ENCODE measurements around the gene IGFBP4. TPM values are rescaled to one million over a fixed set of nuclear protein-coding genes. Genes with fewer than 3 reads are reported as not detected.

IGFBP4 gene
- total RNA-seq, 1 donor from 2014 or later = 381 TPM

DNA sequence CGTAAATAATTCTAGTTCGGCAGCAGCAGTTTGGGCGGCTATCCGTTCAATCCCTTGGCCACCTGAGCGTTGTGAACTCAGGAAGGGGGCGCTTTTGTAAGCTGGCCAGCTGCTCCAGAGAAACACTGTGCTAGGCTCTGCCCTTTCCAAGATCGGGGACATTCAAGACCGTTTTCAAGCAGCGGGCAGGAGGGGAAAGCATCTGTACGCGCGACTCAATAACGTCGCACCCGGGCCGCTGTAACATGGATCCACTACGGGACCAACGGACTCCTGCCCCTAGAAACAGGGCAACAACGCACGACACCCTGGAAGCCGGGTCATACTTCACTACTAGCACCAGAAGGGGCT is 26.0 kb upstream of the IGFBP4 start:
- Histone ChIP-seq H3K9me3 (no peaks in the 10 kb centered on the region), H3K36me3 (no peaks in the 10 kb centered on the region), H3K27ac (no peak overlapping the region), H3K4me3 (peak overlapping the region; percentile 65), H3K27me3 (no peaks in the 10 kb centered on the region), H3K4me1 (peaks cover 21% of the 10 kb centered on the region)
- ATAC-seq (no peak), DNase-seq (no peak)
- intact Hi-C loops (cut with DNase I) = no loop called here
- TF ChIP-seq, protein P1, sequence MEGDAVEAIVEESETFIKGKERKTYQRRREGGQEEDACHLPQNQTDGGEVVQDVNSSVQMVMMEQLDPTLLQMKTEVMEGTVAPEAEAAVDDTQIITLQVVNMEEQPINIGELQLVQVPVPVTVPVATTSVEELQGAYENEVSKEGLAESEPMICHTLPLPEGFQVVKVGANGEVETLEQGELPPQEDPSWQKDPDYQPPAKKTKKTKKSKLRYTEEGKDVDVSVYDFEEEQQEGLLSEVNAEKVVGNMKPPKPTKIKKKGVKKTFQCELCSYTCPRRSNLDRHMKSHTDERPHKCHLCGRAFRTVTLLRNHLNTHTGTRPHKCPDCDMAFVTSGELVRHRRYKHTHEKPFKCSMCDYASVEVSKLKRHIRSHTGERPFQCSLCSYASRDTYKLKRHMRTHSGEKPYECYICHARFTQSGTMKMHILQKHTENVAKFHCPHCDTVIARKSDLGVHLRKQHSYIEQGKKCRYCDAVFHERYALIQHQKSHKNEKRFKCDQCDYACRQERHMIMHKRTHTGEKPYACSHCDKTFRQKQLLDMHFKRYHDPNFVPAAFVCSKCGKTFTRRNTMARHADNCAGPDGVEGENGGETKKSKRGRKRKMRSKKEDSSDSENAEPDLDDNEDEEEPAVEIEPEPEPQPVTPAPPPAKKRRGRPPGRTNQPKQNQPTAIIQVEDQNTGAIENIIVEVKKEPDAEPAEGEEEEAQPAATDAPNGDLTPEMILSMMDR (IDR thresholded peaks at IDR 0.05) = no peak

DNA sequence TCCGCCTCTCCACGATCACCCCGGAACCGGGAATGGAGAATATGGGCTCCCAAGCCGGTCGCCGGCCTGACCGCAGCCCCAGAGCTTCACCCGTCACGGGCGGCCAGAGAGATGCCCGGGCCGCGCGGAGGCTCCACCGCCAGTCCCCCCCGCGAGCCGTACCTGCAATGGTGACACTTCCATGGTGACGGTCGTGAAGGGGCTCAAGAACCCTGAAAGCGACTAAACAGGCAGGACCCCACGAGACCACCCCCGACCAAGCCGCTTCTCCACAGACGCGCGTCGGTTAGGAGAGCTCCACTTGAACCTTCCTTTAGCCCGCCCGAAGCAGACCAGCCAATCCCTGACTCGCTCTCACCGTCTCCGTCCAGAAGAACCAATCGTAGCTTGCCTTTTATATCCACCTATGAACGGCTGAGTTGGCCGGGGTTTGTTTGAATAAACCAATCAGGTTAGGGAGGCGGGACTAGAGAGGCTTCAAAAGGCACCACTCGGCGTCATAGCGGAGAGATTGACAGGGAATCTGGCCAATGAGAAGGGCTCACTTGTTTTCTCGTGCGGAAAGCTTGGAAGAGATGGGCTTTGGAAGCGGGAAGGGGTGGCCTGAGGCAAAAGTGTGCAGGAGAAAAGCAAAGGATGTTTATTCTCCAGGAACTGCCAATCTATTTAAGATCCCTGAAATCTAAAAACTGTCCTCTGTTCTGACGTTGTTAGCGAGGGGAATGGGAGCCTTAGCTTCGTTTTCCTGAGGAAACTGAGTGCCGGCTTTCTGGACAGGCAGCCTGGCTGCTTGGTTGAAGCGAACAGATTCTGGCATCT is 25.4 kb upstream of the IGFBP4 start, which contains the start of gene TOP2A:
TSS of gene TOP2A (minus strand) at position 288 of the 819 bp plus-strand sequence. CDS start at position 183, 105 bp downstream.
- Histone ChIP-seq H3K4me1 (peaks cover 21% of the 10 kb centered on the region), H3K27me3 (no peaks in the 10 kb centered on the region), H3K9me3 (no peaks in the 10 kb centered on the region), H3K36me3 (no peaks in the 10 kb centered on the region), H3K4me3 (peak within 1 kb of the TSS; percentile 65), H3K27ac (peak within 1 kb of the TSS; percentile 64)
- TF ChIP-seq, protein P1 (IDR thresholded peaks at IDR 0.05) = no peak
- intact Hi-C loops (cut with DNase I) = no loop called here
- ATAC-seq (peak; percentile 99), DNase-seq (peak; percentile 90)

DNA sequence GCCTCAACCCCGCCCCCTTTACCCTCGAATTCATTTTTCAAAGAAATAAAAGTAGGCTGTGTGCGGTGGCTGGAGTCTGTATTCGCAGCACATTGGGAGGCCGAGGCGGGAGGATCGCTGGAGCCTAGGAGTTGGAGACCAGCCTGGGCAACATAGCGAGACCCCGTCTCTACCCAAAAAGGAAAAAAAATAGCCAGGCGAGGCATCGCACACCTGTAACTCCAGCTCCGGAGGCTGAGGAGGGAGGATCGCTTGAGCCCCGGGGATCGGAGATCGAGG is 24.9 kb upstream of the IGFBP4 start:
- ATAC-seq (no peak), DNase-seq (no peak)
- no peaks in the 10 kb centered on the region for H3K36me3 ChIP-seq
- intact Hi-C loops (cut with DNase I) = no loop called here
- no peaks in the 10 kb centered on the region for H3K9me3 ChIP-seq
- peak overlapping the region; percentile 64 for H3K27ac ChIP-seq
- H3K4me3 ChIP-seq = peak overlapping the region; percentile 65
- TF ChIP-seq, protein P1 (IDR thresholded peaks at IDR 0.05) = no peak
- H3K27me3 ChIP-seq = no peaks in the 10 kb centered on the region
- peaks cover 21% of the 10 kb centered on the region for H3K4me1 ChIP-seq

DNA sequence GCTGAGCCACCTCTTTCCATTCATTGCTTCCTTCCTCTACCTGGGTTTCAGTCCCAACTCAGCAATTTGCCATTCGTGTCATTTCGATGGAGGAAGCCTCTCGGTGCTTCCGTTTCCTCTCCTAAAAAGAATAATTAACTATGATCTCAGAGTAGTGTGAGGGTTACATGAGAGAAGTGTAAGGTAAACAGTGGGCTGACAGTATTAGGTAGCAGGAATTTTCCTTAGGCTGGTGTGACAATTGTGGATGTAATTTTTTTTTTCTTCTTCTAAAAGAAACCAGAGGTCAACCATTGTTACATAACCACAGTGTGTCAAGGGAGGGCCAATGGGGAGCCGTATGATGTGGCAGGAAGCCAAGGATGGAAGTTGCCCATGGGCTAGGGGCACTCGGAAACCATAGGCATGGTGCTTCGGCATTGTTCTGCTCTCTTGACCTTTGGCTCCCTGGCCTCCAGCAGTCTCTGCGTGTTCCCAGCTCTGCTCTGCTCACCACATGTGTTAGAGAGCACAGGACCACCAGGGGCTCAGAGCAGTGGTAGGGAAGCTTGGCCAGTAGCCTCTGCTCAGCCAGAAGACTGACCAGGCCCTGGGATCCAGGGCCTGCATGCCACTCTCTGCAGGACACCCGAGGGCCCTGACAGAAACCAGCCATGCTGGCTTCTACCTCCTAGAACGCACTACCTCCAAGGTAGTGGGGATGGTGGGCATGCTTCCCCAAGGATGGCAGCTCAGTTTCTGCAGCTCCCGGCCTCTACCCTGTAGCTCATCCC is 23.5 kb upstream of the IGFBP4 start:
- no peaks in the 10 kb centered on the region for H3K9me3 ChIP-seq
- H3K27ac ChIP-seq = peak overlapping the region; percentile 4
- H3K4me3 ChIP-seq = no peak overlapping the region
- intact Hi-C loops (cut with DNase I) = no loop called here
- DNase-seq (no peak), ATAC-seq (no peak)
- H3K36me3 ChIP-seq = no peaks in the 10 kb centered on the region
- TF ChIP-seq, protein P1 (IDR thresholded peaks at IDR 0.05) = no peak
- H3K27me3 ChIP-seq = no peaks in the 10 kb centered on the region
- peaks cover 21% of the 10 kb centered on the region for H3K4me1 ChIP-seq

DNA sequence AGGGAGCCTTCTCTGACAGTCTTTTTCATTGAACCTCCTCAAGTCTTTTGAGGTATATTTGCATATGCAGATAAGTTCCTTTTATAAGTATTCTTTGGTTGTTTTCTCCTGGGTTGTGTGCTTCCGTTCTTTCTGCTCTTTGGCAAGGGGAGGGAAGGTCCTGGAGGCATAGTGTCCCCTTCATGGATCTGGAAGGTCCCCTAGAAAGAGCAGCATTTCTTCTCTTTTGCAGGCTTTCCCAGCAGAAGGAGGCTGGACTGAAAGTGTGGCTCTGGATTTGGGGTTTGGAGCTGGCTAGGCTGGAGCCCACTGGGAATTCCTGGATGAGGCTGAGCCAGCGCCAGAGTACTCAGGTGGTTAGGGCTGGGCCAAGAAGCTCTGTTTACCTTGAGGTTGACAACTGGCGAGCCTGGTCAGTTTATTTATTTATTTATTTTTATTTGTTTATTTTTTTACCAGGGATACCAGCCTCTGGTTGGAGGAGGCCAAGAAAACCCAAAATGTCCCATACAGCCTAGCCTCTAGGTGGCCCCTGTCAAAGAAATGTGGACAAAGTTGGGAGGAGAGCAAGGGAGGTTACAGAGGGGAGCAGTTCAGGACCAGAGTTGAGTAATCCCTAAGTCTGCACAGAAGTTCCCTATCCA is 20.1 kb upstream of the IGFBP4 start:
- TF ChIP-seq, protein P1 (IDR thresholded peaks at IDR 0.05) = no peak
- peaks cover 14% of the 10 kb centered on the region for H3K4me1 ChIP-seq
- ATAC-seq (no peak), DNase-seq (peak; percentile 31)
- intact Hi-C loops (cut with DNase I) = no loop called here
- H3K4me3 ChIP-seq = no peak overlapping the region
- H3K27me3 ChIP-seq = no peaks in the 10 kb centered on the region
- no peak overlapping the region for H3K27ac ChIP-seq
- H3K36me3 ChIP-seq = no peaks in the 10 kb centered on the region
- H3K9me3 ChIP-seq = no peaks in the 10 kb centered on the region
